GM08714 (cell line): ENCODE data around the gene TACR2.
"Not testable (repeated sequence)": the region's sequence is repeated elsewhere in the genome, so short reads cannot be mapped to it uniquely, and the experiment has no call there.

Source experiments
- H3K4me3 ChIP-seq: fragments of 200-500 bp; sonication (Bioruptor generic); 2 replicates; pipeline ENCODE4 v1.5.1; 2014; ENCODE audit warnings: mild to moderate bottlenecking, low read length, inconsistent platforms
- ZNF274 ChIP-seq: IDR thresholded peaks from 2 replicates; pipeline ENCODE4 v1.6.1; 2012; ENCODE audit warnings: mild to moderate bottlenecking, low read depth, low read length

Gene TACR2

GRCh38 chr10:69456880-69457693, 40.4 kb upstream of the TACR2 start:
- TF ChIP-seq ZNF274 = no peak
- no peak overlapping the region for H3K4me3 ChIP-seq

GRCh38 chr10:69455006-69455763, 38.5 kb upstream of the TACR2 start:
- no peak for TF ChIP-seq ZNF274
- H3K4me3 ChIP-seq = no peak overlapping the region

- no peak for TF ChIP-seq ZNF274
- no peak overlapping the region for H3K4me3 ChIP-seq
Measured at GRCh38 chr10:69453795-69454194, 37.1 kb upstream of the TACR2 start.

GRCh38 chr10:69452676-69453415, 36.1 kb upstream of the TACR2 start:
- TF ChIP-seq ZNF274 = no peak
- no peak overlapping the region for H3K4me3 ChIP-seq

GRCh38 chr10:69451784-69452251, 35.1 kb upstream of the TACR2 start:
- no peak for TF ChIP-seq ZNF274
- peak overlapping the region; percentile 55; the same call in 1 of the 2 replicates for H3K4me3 ChIP-seq

- peak within 1 kb of the TSS; percentile 55; the same call in 1 of the 2 replicates for H3K4me3 ChIP-seq
- TF ChIP-seq ZNF274 = no peak
Measured at GRCh38 chr10:69451209-69451783, 34.6 kb upstream of the TACR2 start, which contains the start of gene TSPAN15. Gene TSPAN15, plus strand, starts transcription at chr10:69451465. Its CDS starts 130 bp downstream, at chr10:69451595.

GRCh38 chr10:69450395-69450794, 33.7 kb upstream of the TACR2 start:
- not testable (repeated sequence) for H3K4me3 ChIP-seq

GRCh38 chr10:69449841-69450240, 33.1 kb upstream of the TACR2 start:
- no peak for TF ChIP-seq ZNF274
- H3K4me3 ChIP-seq = no peak overlapping the region

- H3K4me3 ChIP-seq = no peak overlapping the region
Measured at GRCh38 chr10:69446650-69447151, 30.0 kb upstream of the TACR2 start.

GRCh38 chr10:69446229-69446628, 29.5 kb upstream of the TACR2 start:
- H3K4me3 ChIP-seq = no peak overlapping the region
- TF ChIP-seq ZNF274 = no peak

More at GRCh38 chr10:69446650-69447151, 30.0 kb upstream of the TACR2 start:
- no peak for TF ChIP-seq ZNF274

- H3K4me3 ChIP-seq = no peak overlapping the region
- no peak for TF ChIP-seq ZNF274
Measured at GRCh38 chr10:69445041-69445440, 28.3 kb upstream of the TACR2 start.

GRCh38 chr10:69443354-69443753, 26.6 kb upstream of the TACR2 start:
- TF ChIP-seq ZNF274 = no peak
- no peak overlapping the region for H3K4me3 ChIP-seq

GRCh38 chr10:69439813-69440506, 23.2 kb upstream of the TACR2 start:
- TF ChIP-seq ZNF274 = no peak
- H3K4me3 ChIP-seq = no peak overlapping the region
